MV-4-11 (cell line): ENCODE data around the gene GIPR.
A peak's percentile ranks its signal among the peaks of the same experiment; 100 is the strongest.

Experiments
- DNase-seq: peaks from one replicate; lab custom pipeline; 2025; lab: John Stamatoyannopoulos, UW

Gene GIPR

GRCh38 chr19:45730368-45731288, 62.6 kb downstream of the GIPR start, which contains the start of gene FBXO46:
TSS of gene FBXO46 (minus strand) at chr19:45730896. CDS start at chr19:45713495, 17,401 bp downstream.
- peak; percentile 99 for DNase-seq
